HepG2 (cell line): ENCODE results near the gene OR10J5. TPM values are rescaled to one million over a fixed set of nuclear protein-coding genes. Genes with fewer than 3 reads are reported as not detected.

Source experiments
- ATAC-seq: fragments of 200-7000 bp; cut with Tn5 transposase; 3 replicates; pipeline ENCODE4 v1.9.1; 2020; ENCODE audit warnings: mild to moderate bottlenecking, moderate library complexity
- BruUV-seq: library from RNA; stranded (reverse); fragments of 400-500 nt; replicated peaks from 2 replicates; lab custom pipeline; 2021; lab: Mats Ljungman, UMichigan
- CTCF ChIA-PET: fragments of 300-600 bp; formaldehyde crosslinking; extraction: SDS; loops from one replicate; lab custom pipeline; 2021; ENCODE audit warnings: low total read pairs, inconsistent platforms, low intra/inter-chr PET ratio; lab: Yijun Ruan, JAX
- POLR2A ChIA-PET: fragments of 350-600 bp; sonication (Branson Sonifier 250); formaldehyde crosslinking; loops from one replicate; lab custom pipeline; 2020; ENCODE audit warnings: antibody characterized with exemption, inconsistent platforms; lab: Yijun Ruan, JAX
- DNase-seq: peaks from one replicate; pipeline ENCODE4 v3.0.0-alpha.2; 2015; ENCODE audit warnings: low spot score
- FAIRE-seq: peaks from 3 replicates; lab custom pipeline; 2011; peaks lifted over from hg19 to GRCh38; lab: Jason Lieb, UNC
- H2AFZ ChIP-seq: one replicate; pipeline ENCODE4 v1.6.1; 2011; ENCODE audit warnings: low read length, inconsistent platforms
- H3K27ac ChIP-seq: fragments of 300-600 bp; 3 replicates; pipeline ENCODE4 v1.8.0; 2011; ENCODE audit warnings: mixed run types, mild to moderate bottlenecking, mixed read lengths, low read length, inconsistent platforms; ENCODE audit not compliant: insufficient read depth; ENCODE audit errors: extremely low read length
- H3K27me3 ChIP-seq, 2 experiments: fragments of 200-600 bp in 1 of 2; 2 replicates in 1 of 2; 3 replicates in 1 of 2; pipeline versions ENCODE4 v1.6.0 to v1.8.0; 2011; ENCODE audit warnings: low read length in 2 of 2, mild to moderate bottlenecking in 2 of 2, moderate library complexity in 2 of 2, inconsistent platforms in 1 of 2; ENCODE audit not compliant: insufficient read depth in 2 of 2, control insufficient read depth in 1 of 2
- H3K36me3 ChIP-seq, 2 experiments: fragments of 200-600 bp in 1 of 2; replicated peaks in 1 of 2; 2 replicates in 1 of 2; 3 replicates in 1 of 2; pipeline versions ENCODE4 v1.5.1 to v1.8.0; 2011; ENCODE audit warnings: low read length in 2 of 2, inconsistent platforms in 1 of 2; ENCODE audit not compliant: insufficient read depth in 2 of 2, control insufficient read depth in 1 of 2
- H3K4me1 ChIP-seq: 2 replicates; pipeline ENCODE4 v1.5.1; 2012; ENCODE audit warnings: low read length, inconsistent platforms; ENCODE audit not compliant: insufficient read depth
- H3K4me2 ChIP-seq: 2 replicates; pipeline ENCODE4 v1.6.0; 2011; ENCODE audit warnings: low read depth, low read length, inconsistent platforms
- H3K4me3 ChIP-seq, 3 experiments: fragments of 200-600 bp in 1 of 3; sonication (generic), shearing (Covaris generic) in 1 of 3; replicated peaks in 1 of 3; 2 replicates each; pipeline ENCODE4 v1.5.1; 2011 to 2016; ENCODE audit warnings: low read length in 3 of 3, inconsistent platforms in 2 of 3, low read depth in 2 of 3, mild to moderate bottlenecking in 2 of 3, control low read depth in 1 of 3, mixed read lengths in 1 of 3; ENCODE audit not compliant: insufficient read depth in 1 of 3
- H3K79me2 ChIP-seq: one replicate; pipeline ENCODE4 v1.6.1; 2011; ENCODE audit warnings: low read length, inconsistent platforms; ENCODE audit not compliant: insufficient read depth
- H3K9ac ChIP-seq: 2 replicates; pipeline ENCODE4 v1.6.0; 2011; ENCODE audit warnings: mild to moderate bottlenecking, low read depth, low read length, inconsistent platforms; ENCODE audit not compliant: insufficient read depth
- H3K9me3 ChIP-seq: 2 replicates; pipeline ENCODE4 v1.5.1; 2012; ENCODE audit warnings: mild to moderate bottlenecking, low read length
- H4K20me1 ChIP-seq: 2 replicates; pipeline ENCODE4 v1.6.0; 2011; ENCODE audit warnings: inconsistent platforms, mild to moderate bottlenecking, low read length, moderate library complexity; ENCODE audit not compliant: insufficient read depth
- ATF7 ChIP-seq, 2 experiments: fragments of 450-650 bp in 1 of 2; sonication (generic) in 1 of 2; formaldehyde crosslinking in 1 of 2; IDR thresholded peaks; 2 replicates each; pipeline versions ENCODE4 v1.4.0 to v1.6.1; 2016 to 2020; ENCODE audit warnings: antibody characterized with exemption in 1 of 2, mild to moderate bottlenecking in 1 of 2, missing genetic modification reagents in 1 of 2
- CEBPB ChIP-seq: IDR thresholded peaks from 2 replicates; pipeline ENCODE4 v1.6.1; 2011; ENCODE audit warnings: low read depth, low read length, improper control_type of control experiment, borderline replicate concordance
- MED13 ChIP-seq: sonication (generic); formaldehyde crosslinking; IDR thresholded peaks from 2 replicates; pipeline ENCODE4 v1.5.0; 2020; ENCODE audit warnings: missing genetic modification reagents
- RBM39 ChIP-seq: fragments of 200-400 bp; formaldehyde crosslinking; IDR thresholded peaks from one replicate; pipeline ENCODE4 v1.6.1; 2018; ENCODE audit warnings: antibody characterized with exemption, mild to moderate bottlenecking, low read depth, low read length; ENCODE audit not compliant: poor library complexity, severe bottlenecking
- ZNF331 ChIP-seq: sonication (generic); formaldehyde crosslinking; IDR thresholded peaks from 2 replicates; pipeline ENCODE4 v1.4.0; 2020; ENCODE audit warnings: missing genetic modification reagents
- ZNF749 ChIP-seq: sonication (generic); formaldehyde crosslinking; IDR thresholded peaks from 2 replicates; pipeline ENCODE4 v1.8.0; 2022; ENCODE audit warnings: mild to moderate bottlenecking, missing genetic modification reagents, moderate library complexity, borderline replicate concordance
- WGBS: methylation state at CpG from one replicate; pipeline ENCODE4 v1.1.6; 2017; ENCODE audit warnings: low lambda C conversion rate; 5-methylcytosine and 5-hydroxymethylcytosine counted together
- in situ Hi-C: cut with HindIII; loops from 2 replicates; pipeline ENCODE4 v1.10.0; 2017; ENCODE audit warnings: low pct_unique_long_range_greater_than_20kb; ENCODE audit not compliant: extremely low pct_ligation_motif_present
- intact Hi-C: fragments of 100-400 bp; cut with micrococcal nuclease; formaldehyde crosslinking; loops from one replicate; pipeline ENCODE4 v1.10.0; 2022; ENCODE audit not compliant: unreplicated experiment
- polyA plus RNA-seq, 8 experiments: library from polyadenylated mRNA; depleted of rRNA in 3 of 8; stranded (reverse) in 7 of 8; unstranded in 1 of 8; fragments of >200 nt; fragmentation: Illumina TruSeq in 4 of 8; extraction: Trizol in 4 of 8; gene quantifications; 2 replicates each; pipeline versions ENCODE4 v1.2.1 to v1.2.3, GENCODE V29; 2011 to 2016; ENCODE audit warnings: low read depth in 4 of 8, missing spikeins in 1 of 8, mixed read lengths in 1 of 8; ENCODE audit not compliant: insufficient read depth in 1 of 8
- total RNA-seq, 5 experiments: library from RNA; depleted of rRNA; stranded (reverse); fragments of >200 nt; fragmentation: Illumina TruSeq; extraction: Trizol; gene quantifications; 2 replicates each; pipeline ENCODE4 v1.2.3, GENCODE V29; 2016; ENCODE audit warnings: low read depth in 1 of 5

Gene OR10J5
- total and polyA plus RNA-seq, 2 of the 13 experiments (the other 11 are each of a cell fraction or from before 2014, with no cell fraction given), result not detected

GRCh38 chr1:159493354-159493753 is 42.5 kb downstream of the OR10J5 start:
- H3K4me1 ChIP-seq, result no peaks in the 10 kb centered on the region
- ChIA-PET CTCF (no interaction called here), POLR2A (no interaction called here)
- no peaks in the 10 kb centered on the region for H4K20me1 ChIP-seq
- no peaks in the 10 kb centered on the region for H3K36me3 ChIP-seq
- BruUV-seq, result no TSS peak
- H3K79me2 ChIP-seq, result no peaks in the 10 kb centered on the region
- H3K9ac ChIP-seq, result no peak overlapping the region
- no peak overlapping the region for H3K27ac ChIP-seq
- no peak overlapping the region for H2AFZ ChIP-seq
- peaks cover 69% of the 10 kb centered on the region for H3K9me3 ChIP-seq
- H3K27me3 ChIP-seq, result no peaks in the 10 kb centered on the region
- no peak for DNase-seq
- no peak for TF ChIP-seq ZNF331
- intact Hi-C loops (no loop called here), in situ Hi-C loops (no loop called here)
- H3K4me3 ChIP-seq, result no peak overlapping the region
- H3K4me2 ChIP-seq, result no peak overlapping the region
- FAIRE-seq, result no peak
- no peak for ATAC-seq
- 33% methylated on average over 4 of the region's 11 CpGs for WGBS

- intact Hi-C loops, result no loop called here
- DNase-seq (no peak), ATAC-seq (no peak), FAIRE-seq (no peak)
- H3K4me2 ChIP-seq, result no peak overlapping the region
- no peak overlapping the region for H3K9ac ChIP-seq
- ChIA-PET CTCF (no interaction called here), POLR2A (no interaction called here)
- no peaks in the 10 kb centered on the region for H3K4me1 ChIP-seq
- in situ Hi-C loops, result no loop called here
- no peak overlapping the region for H2AFZ ChIP-seq
- H3K27me3 ChIP-seq, result no peaks in the 10 kb centered on the region
- no peaks in the 10 kb centered on the region for H3K36me3 ChIP-seq
- H3K4me3 ChIP-seq, result no peak overlapping the region
- BruUV-seq, result no TSS peak
- 19% methylated on average over 5 of the region's 5 CpGs for WGBS
- TF ChIP-seq MED13 (no peak), ZNF749 (no peak), CEBPB (peak; percentile 44; the same call in 1 of the 2 replicates), ATF7 (IDR thresholded peaks at IDR 0.05) (peak; percentile 46), ATF7 (CRISPR knock-in tag; IDR thresholded peaks at IDR 0.05) (no peak), RBM39 (no peak)
- no peaks in the 10 kb centered on the region for H3K79me2 ChIP-seq
- peaks cover 69% of the 10 kb centered on the region for H3K9me3 ChIP-seq
- H3K27ac ChIP-seq, result no peak overlapping the region
- H4K20me1 ChIP-seq, result no peaks in the 10 kb centered on the region
These were observed 43.1 kb downstream of the OR10J5 start for GRCh38 chr1:159492575-159493323.

Other genes with a start within 250 kb of the OR10J5 start
- gene FCER1A, start 233.7 kb downstream of the OR10J5 start, total RNA-seq (2016; rRNA removed; fragmentation: Illumina TruSeq; extraction: Trizol), result not detected in 2 replicates
- not detected in 2 replicates for gene FCER1A, start 233.7 kb downstream of the OR10J5 start, polyA plus RNA-seq (2011; rRNA removed)
- gene OR10J4, start 103.8 kb downstream of the OR10J5 start, total RNA-seq (2016; rRNA removed; fragmentation: Illumina TruSeq; extraction: Trizol), result not detected in 2 replicates
- gene OR10J4, start 103.8 kb downstream of the OR10J5 start, polyA plus RNA-seq (2011; rRNA removed), result not detected in 2 replicates
- not detected in 2 replicates for gene OR10J1, start 96.3 kb downstream of the OR10J5 start, total RNA-seq (2016; rRNA removed; fragmentation: Illumina TruSeq; extraction: Trizol)
- gene OR10J1, start 96.3 kb downstream of the OR10J5 start, polyA plus RNA-seq (2011; rRNA removed), result not detected in 2 replicates
- not detected in 2 replicates for gene APCS, start 51.8 kb upstream of the OR10J5 start, total RNA-seq (2016; rRNA removed; fragmentation: Illumina TruSeq; extraction: Trizol)
- not detected in 2 replicates for gene APCS, start 51.8 kb upstream of the OR10J5 start, polyA plus RNA-seq (2011; rRNA removed)
- not detected in 2 replicates for gene CRP, start 178.6 kb upstream of the OR10J5 start, total RNA-seq (2016; rRNA removed; fragmentation: Illumina TruSeq; extraction: Trizol)
- gene CRP, start 178.6 kb upstream of the OR10J5 start, polyA plus RNA-seq (2011; rRNA removed), result not detected in 2 replicates
- not detected in 2 replicates for gene DUSP23, start 245.0 kb upstream of the OR10J5 start, total RNA-seq (2016; rRNA removed; fragmentation: Illumina TruSeq; extraction: Trizol)
- gene DUSP23, start 245.0 kb upstream of the OR10J5 start, polyA plus RNA-seq (2011; rRNA removed), result not detected in 2 replicates